Peyer's patch (tissue), 4 donors: ENCODE results near the gene GUCA1A.

Source experiments
- POLR2A ChIP-seq, 2 donors: fragments of 450-650 bp; IDR thresholded peaks; one replicate each; pipeline ENCODE4 v1.5.1; 2017; ENCODE audit warnings: antibody characterized with exemption in 2 of 2, mild to moderate bottlenecking in 2 of 2, moderate library complexity in 2 of 2
- TF ChIP-seq, protein P1 (sequence below), 6 experiments: fragments of 450-650 bp in 4 of 6; fragments of 200-600 bp in 2 of 6; sonication (generic) in 1 of 6; IDR thresholded peaks; one replicate each; pipeline ENCODE4 v1.5.1; 2017 to 2019; ENCODE audit warnings: antibody characterized with exemption in 6 of 6, mild to moderate bottlenecking in 3 of 6, moderate library complexity in 1 of 6

GRCh38 chr6:42155293-42155692, 17.9 kb upstream of the GUCA1A start:
- no peak for TF ChIP-seq POLR2A (IDR thresholded peaks at IDR 0.05)
- TF ChIP-seq, protein P1, sequence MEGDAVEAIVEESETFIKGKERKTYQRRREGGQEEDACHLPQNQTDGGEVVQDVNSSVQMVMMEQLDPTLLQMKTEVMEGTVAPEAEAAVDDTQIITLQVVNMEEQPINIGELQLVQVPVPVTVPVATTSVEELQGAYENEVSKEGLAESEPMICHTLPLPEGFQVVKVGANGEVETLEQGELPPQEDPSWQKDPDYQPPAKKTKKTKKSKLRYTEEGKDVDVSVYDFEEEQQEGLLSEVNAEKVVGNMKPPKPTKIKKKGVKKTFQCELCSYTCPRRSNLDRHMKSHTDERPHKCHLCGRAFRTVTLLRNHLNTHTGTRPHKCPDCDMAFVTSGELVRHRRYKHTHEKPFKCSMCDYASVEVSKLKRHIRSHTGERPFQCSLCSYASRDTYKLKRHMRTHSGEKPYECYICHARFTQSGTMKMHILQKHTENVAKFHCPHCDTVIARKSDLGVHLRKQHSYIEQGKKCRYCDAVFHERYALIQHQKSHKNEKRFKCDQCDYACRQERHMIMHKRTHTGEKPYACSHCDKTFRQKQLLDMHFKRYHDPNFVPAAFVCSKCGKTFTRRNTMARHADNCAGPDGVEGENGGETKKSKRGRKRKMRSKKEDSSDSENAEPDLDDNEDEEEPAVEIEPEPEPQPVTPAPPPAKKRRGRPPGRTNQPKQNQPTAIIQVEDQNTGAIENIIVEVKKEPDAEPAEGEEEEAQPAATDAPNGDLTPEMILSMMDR (IDR thresholded peaks at IDR 0.05) = no peak
